PC-3 (cell line): Measurements from ENCODE around the gene LSM3.

Source experiments
- CTCF ChIP-seq: fragments of 300-600 bp; sonication (generic); conservative IDR thresholded peaks from 2 replicates; pipeline ENCODE4 v1.5.1; 2017; ENCODE audit warnings: antibody characterized with exemption, low read depth, mild to moderate bottlenecking, low read length
- EZH2 ChIP-seq: fragments of 300-600 bp; sonication (generic); IDR thresholded peaks from one replicate; pipeline ENCODE4 v1.6.1; 2017; ENCODE audit warnings: antibody characterized with exemption, mild to moderate bottlenecking, low read length; ENCODE audit not compliant: unreplicated experiment
- EZH2phosphoT487 ChIP-seq: fragments of 300-600 bp; sonication (generic); IDR thresholded peaks from 2 replicates; pipeline ENCODE4 v1.6.1; 2018; ENCODE audit warnings: mild to moderate bottlenecking, antibody characterized with exemption, low read length, borderline replicate concordance

- TF ChIP-seq EZH2 (no peak), CTCF (no peak), EZH2phosphoT487 (no peak)
Observed at GRCh38 chr3:14220933-14221332, 42.3 kb downstream of the LSM3 start.
